H9 (cell line): ENCODE results near the gene HDAC7. TPM values are rescaled to one million over a fixed set of nuclear protein-coding genes. Genes with fewer than 3 reads are reported as not detected.

ENCODE experiments used
- DNase-seq: peaks from one replicate; pipeline ENCODE4 v3.0.0-alpha.2; 2017
- H2AFZ ChIP-seq: one replicate; pipeline ENCODE4 v1.6.1; 2013; ENCODE audit warnings: mild to moderate bottlenecking, low read length, control low read depth, moderate library complexity
- H2AK5ac ChIP-seq: 2 replicates; pipeline ENCODE4 v1.6.1; 2013; ENCODE audit warnings: low read length, control low read depth, mixed read lengths; ENCODE audit not compliant: insufficient read length
- H2BK120ac ChIP-seq: one replicate; pipeline ENCODE4 v1.6.1; 2013; ENCODE audit warnings: low read depth, mild to moderate bottlenecking, low read length, control low read depth, inconsistent platforms; ENCODE audit not compliant: poor library complexity, severe bottlenecking
- H2BK12ac ChIP-seq: 2 replicates; pipeline ENCODE4 v1.6.1; 2013; ENCODE audit warnings: low read length, control low read depth, mixed read lengths, low read depth; ENCODE audit not compliant: insufficient read length
- H2BK15ac ChIP-seq: 2 replicates; pipeline ENCODE4 v1.6.1; 2013; ENCODE audit warnings: low read depth, low read length, control low read depth
- H2BK20ac ChIP-seq: one replicate; pipeline ENCODE4 v1.6.1; 2013; ENCODE audit warnings: low read depth, mild to moderate bottlenecking, low read length, control low read depth, inconsistent platforms; ENCODE audit not compliant: poor library complexity, severe bottlenecking
- H2BK5ac ChIP-seq: 2 replicates; pipeline ENCODE4 v1.6.1; 2013; ENCODE audit warnings: low read length, control low read depth, mixed read lengths; ENCODE audit not compliant: insufficient read length
- H3K14ac ChIP-seq: 2 replicates; pipeline ENCODE4 v1.6.1; 2013; ENCODE audit warnings: low read length, control low read depth; ENCODE audit not compliant: insufficient read depth
- H3K18ac ChIP-seq: 2 replicates; pipeline ENCODE4 v1.6.1; 2013; ENCODE audit warnings: low read depth, mild to moderate bottlenecking, mixed read lengths, low read length, control low read depth; ENCODE audit not compliant: insufficient read length
- H3K23ac ChIP-seq: 2 replicates; pipeline ENCODE4 v1.6.1; 2013; ENCODE audit warnings: low read length, control low read depth, mixed read lengths, low read depth; ENCODE audit not compliant: insufficient read length
- H3K23me2 ChIP-seq: 2 replicates; pipeline ENCODE4 v1.6.1; 2013; ENCODE audit warnings: low read depth, mild to moderate bottlenecking, mixed read lengths, low read length, control low read depth; ENCODE audit not compliant: insufficient read length, poor library complexity, severe bottlenecking
- H3K27ac ChIP-seq: 2 replicates; pipeline ENCODE4 v1.5.1; 2013; ENCODE audit warnings: low read length, control low read depth, mixed read lengths, low read depth; ENCODE audit not compliant: insufficient read length
- H3K27me3 ChIP-seq: 2 replicates; pipeline ENCODE4 v1.6.1; 2013; ENCODE audit warnings: low read length, control low read depth, inconsistent platforms; ENCODE audit not compliant: insufficient read depth
- H3K4ac ChIP-seq: 2 replicates; pipeline ENCODE4 v1.6.1; 2013; ENCODE audit warnings: low read depth, mild to moderate bottlenecking, control low read depth, inconsistent platforms, low read length, moderate library complexity
- H3K4me1 ChIP-seq: 2 replicates; pipeline ENCODE4 v1.6.1; 2013; ENCODE audit warnings: low read length, control low read depth, inconsistent platforms; ENCODE audit not compliant: insufficient read depth
- H3K4me2 ChIP-seq: 2 replicates; pipeline ENCODE4 v1.6.1; 2013; ENCODE audit warnings: low read length, control low read depth, mixed read lengths; ENCODE audit not compliant: insufficient read length, insufficient read depth
- H3K56ac ChIP-seq: 2 replicates; pipeline ENCODE4 v1.6.1; 2013; ENCODE audit warnings: low read depth, mild to moderate bottlenecking, mixed read lengths, low read length, control low read depth; ENCODE audit not compliant: insufficient read length
- H3K79me1 ChIP-seq: 2 replicates; pipeline ENCODE4 v1.6.1; 2013; ENCODE audit warnings: low read depth, mild to moderate bottlenecking, moderate library complexity, low read length, control low read depth, inconsistent platforms; ENCODE audit not compliant: insufficient read depth, poor library complexity, severe bottlenecking
- H3K79me2 ChIP-seq: 2 replicates; pipeline ENCODE4 v1.6.1; 2013; ENCODE audit warnings: low read length, control low read depth, inconsistent platforms; ENCODE audit not compliant: insufficient read depth
- H3K9ac ChIP-seq: 2 replicates; pipeline ENCODE4 v1.6.1; 2013; ENCODE audit warnings: low read length, control low read depth, mixed read lengths; ENCODE audit not compliant: insufficient read length; ENCODE audit errors: extremely low read depth
- H3K9me3 ChIP-seq: one replicate; pipeline ENCODE4 v1.6.1; 2013; ENCODE audit warnings: low read depth, low read length, inconsistent platforms; ENCODE audit not compliant: control insufficient read depth
- H3T11ph ChIP-seq: one replicate; pipeline ENCODE4 v1.6.1; 2013; ENCODE audit warnings: mild to moderate bottlenecking, low read length, control low read depth, inconsistent platforms
- H4K20me1 ChIP-seq: one replicate; pipeline ENCODE4 v1.6.1; 2013; ENCODE audit not compliant: control insufficient read depth, insufficient read length, insufficient read depth
- H4K5ac ChIP-seq: 2 replicates; pipeline ENCODE4 v1.6.1; 2013; ENCODE audit warnings: low read depth, mild to moderate bottlenecking, mixed read lengths, low read length, control low read depth; ENCODE audit not compliant: insufficient read length
- H4K8ac ChIP-seq: replicated peaks from 2 replicates; pipeline ENCODE4 v1.6.1; 2013; ENCODE audit warnings: low read length, control low read depth, mixed read lengths, low read depth; ENCODE audit not compliant: insufficient read length
- H4K91ac ChIP-seq: 2 replicates; pipeline ENCODE4 v1.6.1; 2013; ENCODE audit warnings: low read depth, mild to moderate bottlenecking, moderate library complexity, mixed read lengths, low read length, control low read depth; ENCODE audit not compliant: insufficient read length
- H3K27ac Mint-ChIP-seq, 3 experiments: 2 replicates in 2 of 3; 3 replicates in 1 of 3; pipeline ENCODE4 v1.8.0; 2020 to 2021; ENCODE audit warnings: mixed read lengths in 3 of 3, mild to moderate bottlenecking in 1 of 3, moderate library complexity in 1 of 3
- H3K27me3 Mint-ChIP-seq: 2 replicates; pipeline ENCODE4 v1.8.0; 2021; ENCODE audit warnings: low read depth, mild to moderate bottlenecking, moderate library complexity, mixed read lengths
- H3K36me3 Mint-ChIP-seq, 3 experiments: 2 replicates in 2 of 3; 3 replicates in 1 of 3; pipeline ENCODE4 v1.8.0; 2020 to 2021; ENCODE audit warnings: low read depth in 3 of 3, mixed read lengths in 3 of 3; ENCODE audit not compliant: insufficient read depth in 1 of 3
- H3K4me1 Mint-ChIP-seq, 2 experiments: 2 replicates each; pipeline ENCODE4 v1.8.0; 2020; ENCODE audit warnings: mixed read lengths in 2 of 2
- H3K4me3 Mint-ChIP-seq, 2 experiments: 2 replicates in 1 of 2; 3 replicates in 1 of 2; pipeline ENCODE4 v1.8.0; 2020 to 2021; ENCODE audit warnings: mild to moderate bottlenecking in 2 of 2, mixed read lengths in 2 of 2, moderate library complexity in 1 of 2
- H3K9me3 Mint-ChIP-seq, 2 experiments: 2 replicates in 1 of 2; 3 replicates in 1 of 2; pipeline ENCODE4 v1.8.0; 2020; ENCODE audit warnings: mild to moderate bottlenecking in 2 of 2, mixed read lengths in 2 of 2, moderate library complexity in 1 of 2
- WGBS: extraction: QIAGEN DNeasy Blood & Tissue Kit; methylation state at CpG from one replicate; pipeline ENCODE4 v1.1.7; 2013; ENCODE audit warnings: missing lambda C conversion rate, low lambda C conversion rate, mixed read lengths; ENCODE audit not compliant: insufficient read length; ENCODE audit errors: extremely low coverage; 5-methylcytosine and 5-hydroxymethylcytosine counted together
- total RNA-seq: library from RNA; stranded (reverse); gene quantifications from 2 replicates; pipeline ENCODE4 v1.2.1, GENCODE V29; 2021
- TF ChIP-seq, protein P1 (sequence below): fragments of 200-600 bp; sonication (generic); conservative IDR thresholded peaks from 3 replicates; pipeline ENCODE4 v1.8.0; 2021; ENCODE audit warnings: antibody characterized with exemption, mild to moderate bottlenecking

HDAC7 gene
- total RNA-seq, 1 experiment from 2014 or later: 72.1 TPM

GRCh38 chr12:47736216-47736615 is 83.5 kb downstream of the HDAC7 start:
- no peak overlapping the region for H4K8ac ChIP-seq
- no peak overlapping the region for H2BK15ac ChIP-seq
- no peak overlapping the region for H3K56ac ChIP-seq
- no peak overlapping the region for H2AK5ac ChIP-seq
- peaks cover 3% of the 10 kb centered on the region; the same call in 1 of the 2 replicates for H3K4me1 ChIP-seq
- H3K4me2 ChIP-seq: no peak overlapping the region
- no peaks in the 10 kb centered on the region for H3K9me3 ChIP-seq
- Mint-ChIP-seq H3K4me3 (no peak overlapping the region), H3K36me3 (no peaks in the 10 kb centered on the region), H3K27me3 (peaks cover 6% of the 10 kb centered on the region), H3K27ac (no peak overlapping the region), H3K4me1 (peaks cover 19 to 32% of the 10 kb centered on the region in 2 experiments), H3K9me3 (no peaks in the 10 kb centered on the region)
- no peak overlapping the region for H4K5ac ChIP-seq
- no peak overlapping the region for H3K23ac ChIP-seq
- no peak overlapping the region for H2BK5ac ChIP-seq
- H3K27ac ChIP-seq: no peak overlapping the region
- H3T11ph ChIP-seq: no peak overlapping the region
- no peaks in the 10 kb centered on the region for H3K79me2 ChIP-seq
- no peak overlapping the region for H4K91ac ChIP-seq
- no peak overlapping the region for H2BK12ac ChIP-seq
- H3K4ac ChIP-seq: no peak overlapping the region
- no CpG with 5 or more reads among the region's 4 CpGs for WGBS
- no peak overlapping the region for H3K18ac ChIP-seq
- H2BK120ac ChIP-seq: no peak overlapping the region
- H3K14ac ChIP-seq: no peak overlapping the region; the same call in 1 of the 2 replicates
- no peak for DNase-seq
- no peak overlapping the region for H2BK20ac ChIP-seq
- H3K9ac ChIP-seq: no peak overlapping the region
- no peaks in the 10 kb centered on the region for H3K23me2 ChIP-seq
- H2AFZ ChIP-seq: no peak overlapping the region
- TF ChIP-seq, protein P1, sequence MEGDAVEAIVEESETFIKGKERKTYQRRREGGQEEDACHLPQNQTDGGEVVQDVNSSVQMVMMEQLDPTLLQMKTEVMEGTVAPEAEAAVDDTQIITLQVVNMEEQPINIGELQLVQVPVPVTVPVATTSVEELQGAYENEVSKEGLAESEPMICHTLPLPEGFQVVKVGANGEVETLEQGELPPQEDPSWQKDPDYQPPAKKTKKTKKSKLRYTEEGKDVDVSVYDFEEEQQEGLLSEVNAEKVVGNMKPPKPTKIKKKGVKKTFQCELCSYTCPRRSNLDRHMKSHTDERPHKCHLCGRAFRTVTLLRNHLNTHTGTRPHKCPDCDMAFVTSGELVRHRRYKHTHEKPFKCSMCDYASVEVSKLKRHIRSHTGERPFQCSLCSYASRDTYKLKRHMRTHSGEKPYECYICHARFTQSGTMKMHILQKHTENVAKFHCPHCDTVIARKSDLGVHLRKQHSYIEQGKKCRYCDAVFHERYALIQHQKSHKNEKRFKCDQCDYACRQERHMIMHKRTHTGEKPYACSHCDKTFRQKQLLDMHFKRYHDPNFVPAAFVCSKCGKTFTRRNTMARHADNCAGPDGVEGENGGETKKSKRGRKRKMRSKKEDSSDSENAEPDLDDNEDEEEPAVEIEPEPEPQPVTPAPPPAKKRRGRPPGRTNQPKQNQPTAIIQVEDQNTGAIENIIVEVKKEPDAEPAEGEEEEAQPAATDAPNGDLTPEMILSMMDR: no peak
- H3K79me1 ChIP-seq: no peaks in the 10 kb centered on the region
- H3K27me3 ChIP-seq: no peaks in the 10 kb centered on the region
- H4K20me1 ChIP-seq: no peaks in the 10 kb centered on the region
